BLaER1 treated with 17β-estradiol and CSF1 and Interleukin-3, amounts not matched to agents 10 nM and 100 nM (cell line): Measurements from ENCODE around the gene TMEM220.
A peak's percentile ranks its signal among the peaks of the same experiment; 100 is the strongest.
"Not testable (repeated sequence)": the region's sequence is repeated elsewhere in the genome, so short reads cannot be mapped to it uniquely, and the experiment has no call there.

Source experiments
- H3K27ac ChIP-seq, 11 experiments: shearing (Covaris generic); formaldehyde crosslinking; 2 replicates each; pipeline ENCODE4 v1.8.1; 2022
- H3K27me3 ChIP-seq, 11 experiments: shearing (Covaris generic); formaldehyde crosslinking; 2 replicates each; pipeline ENCODE4 v1.8.1; 2022
- H3K36me3 ChIP-seq, 11 experiments: shearing (Covaris generic); formaldehyde crosslinking; 2 replicates each; pipeline ENCODE4 v1.8.1; 2022
- H3K4me1 ChIP-seq, 10 experiments: shearing (Covaris generic); formaldehyde crosslinking; 2 replicates each; pipeline ENCODE4 v1.8.1; 2022
- H3K4me2 ChIP-seq, 11 experiments: shearing (Covaris generic); formaldehyde crosslinking; 2 replicates each; pipeline ENCODE4 v1.8.1; 2022
- H3K4me3 ChIP-seq, 10 experiments: shearing (Covaris generic); formaldehyde crosslinking; 2 replicates each; pipeline ENCODE4 v1.8.1; 2022
- H3K9ac ChIP-seq, 11 experiments: shearing (Covaris generic); formaldehyde crosslinking; 2 replicates each; pipeline ENCODE4 v1.8.1; 2022
- H3K9me3 ChIP-seq, 11 experiments: shearing (Covaris generic); formaldehyde crosslinking; replicated peaks in 1 of 11; 2 replicates each; pipeline ENCODE4 v1.8.1; 2022
- H4K20me1 ChIP-seq, 11 experiments: shearing (Covaris generic); formaldehyde crosslinking; 2 replicates each; pipeline ENCODE4 v1.8.1; 2022
- Cebpa-rat ChIP-seq, 11 experiments: shearing (Covaris generic); IDR thresholded peaks; 2 replicates each; pipeline ENCODE4 v1.8.1; 2022

TMEM220 gene

GRCh38 chr17:10737168-10737622 lies 7.4 kb upstream of the TMEM220 start:
- no peaks in the 10 kb centered on the region for H3K9me3 ChIP-seq
- no peak overlapping the region for H3K9ac ChIP-seq
- 0 out of 22 replicates have a peak overlapping the region, but pooled peaks of 1 of the 11 experiments have one; percentile 9 for H3K27ac ChIP-seq
- peaks cover 3 to 16% (median 9%) of the 10 kb centered on the region in 10 experiments; a peak in 14 of 20 replicates for H3K4me1 ChIP-seq
- H3K4me2 ChIP-seq = peak overlapping the region in 9 of 11 experiments; percentile 3 to 55 (median 23); a peak in 12 of 22 replicates
- 0 out of 22 replicates have a peak, but pooled peaks of 1 of the 11 experiments have one; percentile 21 for TF ChIP-seq Cebpa-rat (IDR thresholded peaks at IDR 0.05)
- no peaks in the 10 kb centered on the region for H3K36me3 ChIP-seq
- H3K27me3 ChIP-seq = no peaks in the 10 kb centered on the region
- no peaks in the 10 kb centered on the region for H4K20me1 ChIP-seq
- no peak overlapping the region for H3K4me3 ChIP-seq

- H3K9me3 ChIP-seq = no peaks in the 10 kb centered on the region
- H3K9ac ChIP-seq = no peak overlapping the region
- H3K27me3 ChIP-seq = no peaks in the 10 kb centered on the region
- no peaks in the 10 kb centered on the region for H4K20me1 ChIP-seq
- 0 out of 22 replicates have a peak, but pooled peaks of 1 of the 11 experiments have one; percentile 16 for TF ChIP-seq Cebpa-rat (IDR thresholded peaks at IDR 0.05)
- no peak overlapping the region for H3K4me3 ChIP-seq
- H3K4me1 ChIP-seq = peaks cover 5 to 22% (median 15%) of the 10 kb centered on the region in 10 experiments; a peak in 17 of 20 replicates
- no peak overlapping the region for H3K27ac ChIP-seq
- no peak overlapping the region for H3K4me2 ChIP-seq
- H3K36me3 ChIP-seq = no peaks in the 10 kb centered on the region
These were observed 6.0 kb upstream of the TMEM220 start for GRCh38 chr17:10735821-10736220.

- Histone ChIP-seq H3K27me3 (no peaks in the 10 kb centered on the region), H3K4me1 (peaks cover 5 to 28% (median 21%) of the 10 kb centered on the region in 10 experiments; a peak in 17 of 20 replicates), H3K9ac (no peak overlapping the region), H3K4me2 (no peak overlapping the region), H3K4me3 (no peak overlapping the region), H4K20me1 (no peaks in the 10 kb centered on the region), H3K27ac (no peak overlapping the region), H3K9me3 (no peaks in the 10 kb centered on the region), H3K36me3 (no peaks in the 10 kb centered on the region)
- no peak for TF ChIP-seq Cebpa-rat (IDR thresholded peaks at IDR 0.05)
These were observed 5.4 kb upstream of the TMEM220 start for GRCh38 chr17:10735251-10735650.

GRCh38 chr17:10733666-10734065 lies 3.8 kb upstream of the TMEM220 start:
- peaks cover 5 to 37% (median 27%) of the 10 kb centered on the region in 10 experiments; a peak in 17 of 20 replicates for H3K4me1 ChIP-seq
- no peaks in the 10 kb centered on the region for H3K9me3 ChIP-seq
- H3K27me3 ChIP-seq = no peaks in the 10 kb centered on the region
- H3K4me3 ChIP-seq = no peak overlapping the region
- H3K9ac ChIP-seq = no peak overlapping the region
- no peak overlapping the region for H3K4me2 ChIP-seq
- no peak overlapping the region for H3K27ac ChIP-seq
- no peak for TF ChIP-seq Cebpa-rat (IDR thresholded peaks at IDR 0.05)
- H3K36me3 ChIP-seq = no peaks in the 10 kb centered on the region
- no peaks in the 10 kb centered on the region for H4K20me1 ChIP-seq

- H4K20me1 ChIP-seq, H3K9ac ChIP-seq, H3K9me3 ChIP-seq, H3K36me3 ChIP-seq, H3K4me3 ChIP-seq, H3K27me3 ChIP-seq, H3K4me2 ChIP-seq, H3K27ac ChIP-seq: not testable (repeated sequence)
- peaks cover 5 to 26% (median 20%) of the 10 kb centered on the region in 10 experiments; a peak in 16 of 20 replicates for H3K4me1 ChIP-seq
These were observed 2.3 kb upstream of the TMEM220 start for GRCh38 chr17:10732121-10732520.

GRCh38 chr17:10731408-10731879 lies 1.6 kb upstream of the TMEM220 start:
- H3K9ac ChIP-seq = no peak overlapping the region; a peak in 1 of 22 replicates
- no peak overlapping the region for H3K27ac ChIP-seq
- peak overlapping the region in 10 of 11 experiments; percentile 75 to 91 (median 86); a peak in 15 of 22 replicates for H3K4me2 ChIP-seq
- peaks cover 5 to 21% (median 17%) of the 10 kb centered on the region in 10 experiments; a peak in 16 of 20 replicates for H3K4me1 ChIP-seq
- no peaks in the 10 kb centered on the region for H3K9me3 ChIP-seq
- no peak overlapping the region for H3K4me3 ChIP-seq
- H4K20me1 ChIP-seq = no peaks in the 10 kb centered on the region
- H3K27me3 ChIP-seq = no peaks in the 10 kb centered on the region
- no peak for TF ChIP-seq Cebpa-rat (IDR thresholded peaks at IDR 0.05)
- H3K36me3 ChIP-seq = no peaks in the 10 kb centered on the region

- Histone ChIP-seq H3K27ac (peak overlapping the region; percentile 52 to 87 (median 83); a peak in 21 of 22 replicates), H3K4me3 (peak overlapping the region; percentile 61 to 83 (median 74)), H3K4me1 (peaks cover 5 to 21% (median 17%) of the 10 kb centered on the region in 10 experiments; a peak in 16 of 20 replicates), H3K4me2 (peak overlapping the region; percentile 75 to 91 (median 85)), H3K9ac (peak overlapping the region; percentile 71 to 89 (median 84))
- H4K20me1 ChIP-seq, H3K9me3 ChIP-seq, H3K36me3 ChIP-seq, H3K27me3 ChIP-seq: not testable (repeated sequence)
These were observed 424 bp upstream of the TMEM220 start for GRCh38 chr17:10730247-10730646.

- H3K4me3 ChIP-seq = no peak overlapping the region
- H3K9me3 ChIP-seq = no peaks in the 10 kb centered on the region
- no peak for TF ChIP-seq Cebpa-rat (IDR thresholded peaks at IDR 0.05)
- no peaks in the 10 kb centered on the region for H3K27me3 ChIP-seq
- H3K4me1 ChIP-seq = peaks cover 5 to 21% (median 17%) of the 10 kb centered on the region in 10 experiments; a peak in 16 of 20 replicates
- no peak overlapping the region for H3K27ac ChIP-seq
- peak overlapping the region in 5 of 11 experiments; percentile 80 to 89 (median 88); a peak in 6 of 22 replicates for H3K4me2 ChIP-seq
- peaks cover 0 to 13% (median 0%) of the 10 kb centered on the region in 11 experiments; a peak in 1 of 22 replicates for H3K36me3 ChIP-seq
- H3K9ac ChIP-seq = no peak overlapping the region
- no peaks in the 10 kb centered on the region for H4K20me1 ChIP-seq
These were observed 1.4 kb downstream of the TMEM220 start for GRCh38 chr17:10728331-10728892.

- H3K4me2 ChIP-seq = no peak overlapping the region
- no peak overlapping the region for H3K4me3 ChIP-seq
- no peaks in the 10 kb centered on the region for H4K20me1 ChIP-seq
- H3K9me3 ChIP-seq = no peaks in the 10 kb centered on the region
- H3K4me1 ChIP-seq = peaks cover 0 to 21% (median 17%) of the 10 kb centered on the region in 10 experiments; a peak in 16 of 20 replicates
- TF ChIP-seq Cebpa-rat (IDR thresholded peaks at IDR 0.05) = no peak
- no peak overlapping the region for H3K9ac ChIP-seq
- H3K36me3 ChIP-seq = peaks cover 0 to 14% (median 0%) of the 10 kb centered on the region in 11 experiments; a peak in 2 of 22 replicates
- H3K27ac ChIP-seq = no peak overlapping the region
- H3K27me3 ChIP-seq = no peaks in the 10 kb centered on the region
These were observed 2.6 kb downstream of the TMEM220 start for GRCh38 chr17:10727192-10727591.
